ENCODE data around the gene GRIPAP1.
A peak's percentile ranks its signal among the peaks of the same experiment; 100 is the strongest.

The GRIPAP1 gene

GRCh38 chrX:48958635-48959094 lies 43.4 kb downstream of the GRIPAP1 start:
- no peak for DNase-seq

- peak; percentile 98 for DNase-seq
These were observed 44.0 kb downstream of the GRIPAP1 start for GRCh38 chrX:48957827-48958634.

- DNase-seq: peak; percentile 84
These were observed 44.6 kb downstream of the GRIPAP1 start, which contains the start of gene OTUD5 for GRCh38 chrX:48957477-48957826. Gene OTUD5 (minus strand): TSS chrX:48957607. CDS start chrX:48957570, 37 bp downstream.

GRCh38 chrX:48956728-48957414 lies 45.2 kb downstream of the GRIPAP1 start:
- peak; percentile 69 for DNase-seq

GRCh38 chrX:48948589-48948988 lies 53.5 kb downstream of the GRIPAP1 start:
- DNase-seq: no peak

GRCh38 chrX:48945517-48946348 lies 56.3 kb downstream of the GRIPAP1 start:
- DNase-seq: peak; percentile 58

GRCh38 chrX:48942895-48943294 lies 59.2 kb downstream of the GRIPAP1 start:
- DNase-seq: no peak

GRCh38 chrX:48940404-48940955 lies 61.6 kb downstream of the GRIPAP1 start:
- no peak for DNase-seq

GRCh38 chrX:48939524-48940228 lies 62.4 kb downstream of the GRIPAP1 start:
- DNase-seq: peak; percentile 59

- peak; percentile 90 for DNase-seq
These were observed 63.2 kb downstream of the GRIPAP1 start for GRCh38 chrX:48938721-48939425.

- peak; percentile 95 for DNase-seq
These were observed 64.8 kb downstream of the GRIPAP1 start for GRCh38 chrX:48937054-48937907.

- no peak for DNase-seq
These were observed 65.5 kb downstream of the GRIPAP1 start for GRCh38 chrX:48936429-48937053.

- DNase-seq: no peak
These were observed 66.8 kb downstream of the GRIPAP1 start for GRCh38 chrX:48935301-48935670.

GRCh38 chrX:48934581-48935300 lies 67.3 kb downstream of the GRIPAP1 start:
- DNase-seq: peak; percentile 66

GRCh38 chrX:48933757-48934156 lies 68.3 kb downstream of the GRIPAP1 start:
- DNase-seq: no peak

GRCh38 chrX:48927736-48928382 lies 74.2 kb downstream of the GRIPAP1 start:
- no peak for DNase-seq

- no peak for DNase-seq
These were observed 74.9 kb downstream of the GRIPAP1 start for GRCh38 chrX:48927123-48927522.

- DNase-seq: no peak
These were observed 77.8 kb downstream of the GRIPAP1 start for GRCh38 chrX:48924270-48924669.

- no peak for DNase-seq
These were observed 78.3 kb downstream of the GRIPAP1 start for GRCh38 chrX:48923771-48924170.

All from CD4-positive, alpha-beta T cell treated with Interferon gamma for 1 hour (primary cell).